AML-193 (cell line): ENCODE data around the gene SMAD7.
A peak's percentile ranks its signal among the peaks of the same experiment; 100 is the strongest.

Experiments
- DNase-seq, 2 experiments: peaks; one replicate each; lab custom pipeline; 2025; lab: John Stamatoyannopoulos, UW

Gene SMAD7

DNA sequence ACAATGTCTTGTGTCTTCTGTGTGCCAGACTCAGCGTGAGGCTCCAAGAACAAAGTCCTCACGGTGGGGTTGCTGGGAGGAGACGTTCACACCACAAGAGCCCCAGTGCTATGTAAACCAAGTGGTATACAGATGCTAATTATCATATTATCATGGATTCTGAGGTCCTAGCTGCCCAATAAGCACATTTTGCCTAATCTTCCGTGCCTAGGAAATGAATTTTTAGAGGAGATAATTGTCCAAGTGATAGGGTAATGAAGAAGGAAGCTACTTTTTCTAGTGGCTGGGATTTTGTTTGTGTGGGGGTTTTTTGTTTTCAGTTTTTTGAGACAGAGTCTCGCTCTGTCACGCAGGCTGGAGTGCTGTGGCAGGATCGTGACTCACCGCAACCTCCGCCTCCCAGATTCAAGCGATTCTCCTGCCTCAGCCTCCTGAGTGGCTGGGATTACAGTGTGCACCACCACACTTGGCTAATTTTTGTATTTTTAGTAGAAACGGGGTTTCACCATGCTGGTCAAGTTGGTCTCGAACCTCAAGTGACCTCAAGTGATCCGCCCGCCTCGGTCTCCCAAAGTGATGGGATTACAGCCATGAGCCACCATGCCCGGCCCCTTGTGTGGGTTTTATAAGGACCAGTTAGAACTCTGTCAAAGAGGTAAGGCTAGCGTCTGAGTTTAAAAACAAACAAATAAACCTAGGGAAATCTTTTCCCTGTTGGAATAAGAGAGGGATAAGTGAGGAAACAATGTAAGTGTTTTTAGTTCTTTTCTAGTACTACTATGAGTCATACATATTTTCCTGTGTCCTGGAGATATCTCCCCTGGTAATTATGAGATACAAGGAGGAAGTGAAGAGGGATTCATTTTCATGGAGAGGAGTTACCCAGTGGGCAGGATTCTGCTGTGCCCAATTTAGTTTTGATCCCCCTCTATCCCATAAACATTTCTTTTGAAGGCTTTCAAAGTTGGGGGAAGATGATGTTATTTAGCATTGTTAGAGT is 9.5 kb upstream of the SMAD7 start:
- DNase-seq: no peak

GRCh38 chr18:48959551-48959920 is 8.8 kb upstream of the SMAD7 start:
- no peak for DNase-seq

DNA sequence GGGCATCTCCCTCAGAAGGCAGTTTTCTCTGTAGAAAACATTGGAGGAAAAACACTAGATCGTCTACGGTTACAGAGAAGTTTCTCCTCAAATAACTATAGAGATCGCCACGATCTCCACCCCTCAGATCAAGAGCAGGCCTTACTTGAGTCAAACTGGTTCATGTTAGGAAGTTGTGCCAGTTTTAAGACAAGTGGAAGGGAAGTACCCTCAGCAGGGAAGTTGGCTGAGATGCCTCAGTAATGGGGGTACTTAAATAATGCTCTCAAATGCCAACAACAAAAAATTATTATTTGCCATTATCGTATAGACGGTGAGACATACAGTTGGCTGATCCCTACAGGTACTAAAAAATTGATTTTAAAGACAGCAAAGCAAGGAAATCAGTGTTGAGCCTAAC is 8.2 kb upstream of the SMAD7 start:
- no peak for DNase-seq

DNA sequence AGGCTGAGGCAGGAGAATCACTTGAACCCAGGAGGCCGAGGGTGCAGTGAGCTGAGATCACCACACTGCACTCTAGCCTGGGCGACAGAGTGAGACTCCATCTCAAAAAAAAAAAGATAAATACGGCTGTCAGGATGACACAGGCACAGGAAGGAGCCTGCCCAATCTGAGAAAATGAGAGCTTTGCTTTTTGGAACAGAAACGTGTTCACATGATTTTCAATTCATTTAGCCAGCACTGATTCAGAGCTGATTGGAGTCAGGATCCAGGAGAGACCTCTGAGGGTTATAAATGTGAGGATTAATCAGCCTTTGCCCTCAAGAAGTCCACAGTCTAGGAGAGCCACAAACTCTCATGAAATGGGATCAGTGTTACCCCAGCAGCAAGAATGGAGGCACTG is 6.9 kb upstream of the SMAD7 start:
- DNase-seq: no peak

- no peak for DNase-seq
Measured at GRCh38 chr18:48957136-48957535, 6.4 kb upstream of the SMAD7 start.

DNA sequence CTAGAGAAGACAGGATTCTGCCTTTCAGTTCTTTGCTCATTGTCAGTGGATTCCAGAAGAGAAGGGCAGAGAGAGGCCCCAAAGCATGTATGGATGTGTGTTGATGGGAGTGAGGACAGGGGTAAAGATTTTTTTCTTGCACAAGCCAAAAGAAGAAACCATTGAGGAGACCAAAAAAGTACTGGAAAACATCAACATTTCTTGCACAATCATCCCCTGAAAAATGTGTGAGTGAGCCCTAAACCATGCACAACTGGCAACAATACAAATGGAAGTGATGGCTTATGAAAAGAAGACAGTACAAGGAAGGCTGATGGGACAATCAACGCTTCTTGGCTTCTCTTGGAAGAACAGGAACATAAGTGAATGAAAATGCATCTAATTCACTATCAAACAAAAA is 5.6 kb upstream of the SMAD7 start:
- no peak for DNase-seq

DNA sequence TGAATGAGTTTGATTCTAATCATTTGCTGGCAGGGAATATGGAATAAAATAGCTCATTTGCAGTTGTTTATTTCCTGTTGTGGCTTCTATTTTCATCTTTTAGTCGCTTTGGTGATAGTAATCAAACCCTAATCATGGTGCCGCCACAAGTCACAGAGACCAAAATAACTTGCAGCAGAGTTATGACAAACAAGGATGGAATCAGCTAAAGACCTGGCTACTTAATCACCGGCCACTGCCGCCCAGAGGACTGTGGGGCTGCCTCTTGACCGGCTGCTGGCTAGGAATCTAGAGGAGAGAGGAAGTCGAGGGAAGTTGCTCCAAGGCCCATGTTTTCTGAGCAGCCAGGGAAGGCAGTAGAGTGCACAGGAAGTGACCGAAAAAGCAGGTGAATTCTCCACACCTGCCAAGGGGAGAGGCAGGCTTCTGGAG is 5.1 kb upstream of the SMAD7 start:
- no peak for DNase-seq

DNA sequence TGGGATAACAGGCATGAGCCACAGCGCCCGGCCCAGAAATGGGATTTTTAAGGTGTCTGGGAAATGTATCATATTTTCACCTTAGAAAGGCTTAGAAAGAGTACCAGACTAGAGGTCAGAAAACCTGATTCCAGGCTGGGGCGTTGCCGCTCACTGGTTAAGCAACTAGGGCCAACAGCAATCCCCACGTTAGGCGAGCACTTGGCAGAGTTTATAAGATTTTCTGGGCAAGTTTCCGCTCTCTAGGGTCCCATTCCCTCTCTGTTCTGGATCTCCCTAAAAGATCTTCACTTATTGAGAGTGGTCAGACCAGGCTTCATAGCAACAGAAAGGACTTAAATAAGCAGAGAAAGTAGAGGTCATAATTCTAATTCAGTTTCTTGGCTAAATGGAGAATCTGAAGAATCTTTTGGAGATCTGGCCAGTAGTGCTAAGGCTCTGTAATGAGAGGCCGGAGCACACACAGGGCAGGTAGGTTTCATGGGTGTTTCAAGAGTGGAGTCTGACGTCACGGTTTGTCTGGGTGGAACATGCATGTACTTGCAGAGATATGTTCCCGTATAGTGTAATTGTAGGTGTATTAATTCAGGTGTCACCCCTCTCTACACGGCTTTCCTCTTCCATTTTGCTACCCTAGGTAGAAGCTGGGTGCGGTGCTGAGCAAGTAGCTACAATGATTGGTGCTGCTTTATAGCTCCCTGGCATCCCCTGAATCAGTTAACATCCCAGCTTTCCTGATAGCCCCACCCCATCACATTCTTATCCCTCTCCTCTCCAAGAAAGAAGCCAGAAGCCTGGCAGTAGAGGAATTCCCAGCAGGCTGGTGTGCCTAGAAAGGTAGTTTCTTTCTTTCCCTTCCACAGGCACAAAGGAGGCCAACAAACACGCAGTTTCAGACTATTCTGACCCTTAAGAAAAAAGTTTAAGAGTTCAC is 4.4 kb upstream of the SMAD7 start:
- DNase-seq: no peak

- no peak for DNase-seq
Measured at GRCh38 chr18:48953104-48953706, 2.4 kb upstream of the SMAD7 start.

GRCh38 chr18:48952287-48953103 is 1.7 kb upstream of the SMAD7 start:
- peak; percentile 49 to 62 for DNase-seq

GRCh38 chr18:48951448-48952286 is 902 bp upstream of the SMAD7 start:
- peak; percentile 69 to 70 for DNase-seq

DNA sequence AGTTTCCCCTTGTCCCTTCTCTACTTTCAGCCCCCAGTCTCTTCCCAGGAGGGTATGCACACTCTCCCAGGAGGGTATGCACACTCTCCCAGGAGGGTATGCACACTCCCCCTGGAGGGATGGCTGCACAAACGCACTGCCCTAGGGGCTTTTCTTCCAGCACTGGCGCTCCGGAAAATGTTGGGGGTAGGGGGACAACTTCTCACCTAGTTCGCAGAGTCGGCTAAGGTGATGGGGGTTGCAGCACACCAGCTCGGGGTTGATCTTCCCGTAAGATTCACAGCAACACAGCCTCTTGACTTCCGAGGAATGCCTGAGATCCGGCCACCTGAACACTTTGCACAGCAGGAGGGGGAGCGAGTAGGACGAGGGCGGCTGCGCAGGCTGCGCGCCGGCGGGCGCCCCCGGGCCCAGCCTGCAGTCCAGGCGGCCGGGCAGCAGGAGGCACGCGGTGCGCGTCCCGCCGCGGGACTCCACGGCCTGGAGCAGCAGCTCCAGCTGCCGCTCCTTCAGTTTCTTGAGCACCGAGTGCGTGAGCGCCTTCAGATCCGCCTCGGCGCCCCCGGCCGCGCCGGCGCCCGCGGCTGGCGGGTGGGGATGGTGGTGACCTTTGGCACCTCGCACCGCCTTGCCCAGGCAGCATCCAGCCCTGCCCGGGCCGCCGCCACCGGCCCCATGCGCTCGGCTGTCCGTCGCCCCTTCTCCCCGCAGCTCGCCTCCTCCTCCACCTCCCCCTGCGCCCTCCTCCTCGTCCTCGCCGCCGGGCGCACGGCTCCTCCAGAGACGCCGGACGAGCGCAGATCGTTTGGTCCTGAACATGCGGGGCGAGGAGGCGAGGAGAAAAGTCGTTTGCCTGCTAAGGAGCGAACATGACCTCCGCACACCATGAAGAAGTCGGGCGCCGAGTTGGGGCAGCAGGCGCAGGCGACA is 894 bp downstream of the SMAD7 start:
- peak; percentile 23 to 31 for DNase-seq

- DNase-seq: peak; percentile 39 to 49
Measured at GRCh38 chr18:48949050-48949605, 1.6 kb downstream of the SMAD7 start.

- DNase-seq: no peak
Measured at GRCh38 chr18:48948112-48949049, 2.4 kb downstream of the SMAD7 start.

GRCh38 chr18:48947560-48947959 is 3.2 kb downstream of the SMAD7 start:
- DNase-seq: no peak

DNA sequence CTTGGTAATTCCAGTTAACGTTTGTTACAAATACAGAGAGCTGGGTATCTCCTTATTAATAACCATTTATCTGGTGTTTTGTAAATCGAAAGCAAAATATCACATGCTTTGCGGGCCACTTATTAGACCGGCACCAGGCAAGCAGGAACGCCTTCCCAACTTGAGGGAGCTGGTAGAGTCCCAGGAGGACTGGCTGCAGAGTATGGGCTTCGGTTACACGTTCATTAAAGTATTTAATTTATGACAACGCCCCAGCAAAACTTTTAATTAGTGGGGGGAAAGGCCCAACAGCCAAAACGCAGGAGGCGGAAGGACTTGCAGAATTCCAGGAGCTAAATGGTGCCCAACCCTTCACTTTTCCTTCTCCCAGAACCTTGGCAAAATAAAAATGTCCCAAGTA is 3.7 kb downstream of the SMAD7 start:
- DNase-seq: no peak

GRCh38 chr18:48946329-48946835 is 4.4 kb downstream of the SMAD7 start:
- DNase-seq: no peak

GRCh38 chr18:48945953-48946217 is 4.9 kb downstream of the SMAD7 start:
- DNase-seq: no peak
